H7 (cell line): ENCODE results near the gene PTRHD1. TPM values are rescaled to one million over a fixed set of nuclear protein-coding genes. Genes with fewer than 3 reads are reported as not detected.

Source experiments
- DNase-seq: peaks from one replicate; pipeline ENCODE4 v3.0.0; 2012
- H3K27me3 ChIP-seq: 2 replicates; pipeline ENCODE4 v1.6.0; 2011; ENCODE audit warnings: mild to moderate bottlenecking, low read length; ENCODE audit not compliant: control insufficient read depth, insufficient read depth
- H3K36me3 ChIP-seq: replicated peaks from 2 replicates; pipeline ENCODE4 v1.5.1; 2011; ENCODE audit warnings: low read length; ENCODE audit not compliant: control insufficient read depth, insufficient read depth
- H3K4me3 ChIP-seq: 2 replicates; pipeline ENCODE4 v1.5.1; 2011; ENCODE audit warnings: low read depth, mild to moderate bottlenecking, control low read depth, low read length, moderate library complexity; ENCODE audit not compliant: insufficient read depth
- total RNA-seq: library from RNA; depleted of rRNA; stranded (reverse); fragments of >200 nt; shearing (Covaris generic); gene quantifications from 2 replicates; pipeline ENCODE4 v1.2.3, GENCODE V29; 2014

Gene PTRHD1
- total RNA-seq, 1 experiment from 2014 or later: 31.4 TPM

DNA sequence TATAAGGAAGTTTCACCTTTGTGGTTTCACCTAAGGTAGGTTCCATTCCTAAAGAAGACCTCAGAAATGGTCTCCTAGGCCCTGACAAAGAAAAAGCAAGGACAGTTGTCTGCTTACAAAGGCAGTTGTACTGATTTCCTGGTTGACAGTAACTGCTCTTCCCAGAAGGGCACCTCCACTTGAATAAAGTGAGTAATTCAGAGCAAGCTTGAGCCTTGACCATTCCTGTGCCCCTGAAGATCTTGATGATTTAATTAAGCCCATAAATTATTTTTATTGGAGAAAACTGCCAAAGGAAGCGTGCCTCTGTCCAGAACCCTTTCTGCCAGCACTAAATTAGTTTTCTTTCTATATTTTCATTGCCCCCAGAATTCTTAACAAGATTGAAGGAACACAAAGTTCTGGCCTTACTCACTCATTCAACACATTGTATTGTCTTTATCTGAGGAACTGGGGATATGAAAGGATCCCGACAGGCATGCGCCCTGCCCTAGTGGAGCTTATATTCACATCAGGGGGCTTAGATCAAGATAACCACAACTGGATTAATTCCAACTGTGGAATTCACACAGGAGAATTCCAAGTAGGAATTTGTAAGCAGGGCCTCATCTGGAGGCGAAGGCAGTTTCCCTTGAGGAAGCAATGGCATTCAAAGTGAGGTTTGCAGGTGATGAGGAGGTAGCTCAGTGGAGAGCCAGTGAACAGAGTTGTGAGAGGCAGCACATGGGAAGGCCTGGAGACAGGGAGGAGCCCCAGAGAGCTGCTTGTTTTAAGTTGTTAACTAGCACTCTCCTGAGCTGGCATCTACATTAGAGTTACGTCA lies 21.2 kb downstream of the PTRHD1 start:
- no peak overlapping the region for H3K4me3 ChIP-seq
- H3K36me3 ChIP-seq: no peaks in the 10 kb centered on the region
- DNase-seq: no peak
- no peaks in the 10 kb centered on the region for H3K27me3 ChIP-seq

DNA sequence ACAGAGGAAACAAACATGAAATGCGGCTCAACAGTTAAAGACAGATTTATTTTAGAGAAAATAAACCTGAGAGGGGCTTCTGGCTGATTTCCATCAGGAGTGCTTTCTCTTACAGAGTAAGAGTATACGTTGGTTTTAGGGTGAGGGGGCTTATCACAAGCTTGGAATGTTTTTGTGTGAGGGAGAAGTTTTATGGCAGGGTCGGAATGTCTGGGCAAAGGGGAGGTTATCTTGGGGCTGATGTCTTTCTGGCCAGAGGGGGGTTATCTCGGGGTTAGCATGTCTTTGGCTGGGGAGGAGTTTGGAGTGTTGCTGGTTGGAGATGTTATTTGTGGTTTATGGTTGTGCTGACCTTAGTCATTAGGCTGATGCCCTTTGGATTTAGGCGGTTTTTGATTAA lies 22.1 kb downstream of the PTRHD1 start:
- DNase-seq: no peak
- Histone ChIP-seq H3K36me3 (no peaks in the 10 kb centered on the region), H3K4me3 (no peak overlapping the region), H3K27me3 (no peaks in the 10 kb centered on the region)

DNA sequence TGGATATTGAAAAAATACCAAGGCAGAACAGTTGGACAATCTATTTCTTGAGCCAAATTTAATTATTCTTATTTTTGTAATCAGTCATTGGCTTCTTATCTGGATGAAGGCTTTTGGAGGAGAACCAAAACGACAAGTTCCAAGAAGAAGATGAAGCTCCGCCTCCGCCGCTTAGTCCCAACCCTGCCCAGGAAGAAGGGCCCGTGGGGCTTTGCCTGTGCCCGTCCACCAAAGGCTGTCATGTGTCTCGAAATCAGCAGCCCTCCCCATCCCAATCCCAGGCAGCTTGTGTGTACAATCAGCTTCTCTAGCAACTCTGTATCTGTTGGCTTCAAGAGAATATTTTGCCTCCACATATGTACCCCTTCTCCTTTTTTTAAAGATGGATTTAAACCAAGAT lies 24.6 kb downstream of the PTRHD1 start:
- H3K27me3 ChIP-seq: no peaks in the 10 kb centered on the region
- no peaks in the 10 kb centered on the region; the same call in 1 of the 2 replicates for H3K36me3 ChIP-seq
- no peak for DNase-seq

DNA sequence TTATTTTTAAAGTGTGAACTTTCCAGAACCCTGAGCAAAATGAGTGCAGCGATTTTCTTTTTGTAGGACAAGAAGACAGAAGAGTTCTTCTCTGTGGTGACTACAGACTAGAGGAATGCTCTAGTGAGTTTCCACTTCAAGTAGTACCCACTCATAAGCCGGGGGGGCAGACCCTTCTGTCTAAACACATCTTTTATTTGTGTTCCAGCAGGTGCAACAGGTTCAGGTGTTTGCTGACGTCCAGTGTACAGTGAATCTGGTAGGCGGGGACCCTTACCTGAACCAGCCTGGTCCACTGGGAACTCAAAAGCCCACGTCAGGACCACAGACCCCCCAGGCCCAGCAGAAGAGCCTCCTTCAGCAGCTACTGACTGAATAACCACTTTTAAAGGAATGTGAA lies 25.2 kb downstream of the PTRHD1 start:
- Histone ChIP-seq H3K4me3 (no peak overlapping the region), H3K27me3 (no peaks in the 10 kb centered on the region), H3K36me3 (no peaks in the 10 kb centered on the region; the same call in 1 of the 2 replicates)
- no peak for DNase-seq

More for the DNA sequence above, 24.6 kb downstream of the PTRHD1 start:
- H3K4me3 ChIP-seq: no peak overlapping the region

DNA sequence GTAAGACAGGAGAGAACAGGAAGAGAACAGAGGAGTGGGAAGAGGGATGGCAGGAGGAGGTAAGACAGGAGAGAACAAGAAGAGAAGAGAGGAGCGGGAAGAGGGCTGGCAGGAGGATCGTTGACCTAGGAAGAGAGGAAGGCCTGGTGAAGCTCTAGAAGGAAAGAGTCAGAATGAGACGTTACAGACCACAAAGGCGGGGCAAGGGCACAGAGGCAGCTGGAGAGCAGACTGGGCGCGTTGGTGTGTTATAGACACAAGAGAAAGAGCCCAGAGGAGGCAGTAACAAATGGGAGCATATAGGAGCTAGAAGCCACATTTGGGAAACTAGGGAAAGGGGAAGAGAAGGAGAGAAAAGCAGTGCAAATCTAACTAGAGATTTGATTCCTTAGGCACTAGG lies 26.6 kb downstream of the PTRHD1 start:
- DNase-seq: no peak
- Histone ChIP-seq H3K36me3 (no peaks in the 10 kb centered on the region; the same call in 1 of the 2 replicates), H3K27me3 (no peaks in the 10 kb centered on the region), H3K4me3 (no peak overlapping the region)

DNA sequence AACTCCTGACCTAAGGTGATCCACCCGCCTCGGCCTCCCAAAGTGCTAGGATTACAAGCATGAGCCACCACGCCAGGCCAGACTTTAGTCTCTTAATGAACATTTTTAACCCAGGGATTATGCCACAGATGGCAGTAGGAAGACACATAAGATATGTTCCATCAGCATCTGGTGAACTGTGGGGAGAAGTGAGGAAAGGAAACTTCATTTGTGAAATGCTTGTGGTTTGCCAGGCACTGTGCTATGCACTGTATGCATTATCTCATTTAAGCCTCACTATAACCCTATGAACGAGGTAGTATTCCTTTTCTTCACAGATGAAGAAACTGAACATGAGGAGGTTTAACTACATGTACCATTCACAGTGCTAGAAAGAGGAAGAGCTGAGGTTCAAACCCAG lies 29.3 kb downstream of the PTRHD1 start:
- no peak overlapping the region for H3K4me3 ChIP-seq
- H3K27me3 ChIP-seq: no peaks in the 10 kb centered on the region
- no peak for DNase-seq
- H3K36me3 ChIP-seq: no peaks in the 10 kb centered on the region; the same call in 1 of the 2 replicates

DNA sequence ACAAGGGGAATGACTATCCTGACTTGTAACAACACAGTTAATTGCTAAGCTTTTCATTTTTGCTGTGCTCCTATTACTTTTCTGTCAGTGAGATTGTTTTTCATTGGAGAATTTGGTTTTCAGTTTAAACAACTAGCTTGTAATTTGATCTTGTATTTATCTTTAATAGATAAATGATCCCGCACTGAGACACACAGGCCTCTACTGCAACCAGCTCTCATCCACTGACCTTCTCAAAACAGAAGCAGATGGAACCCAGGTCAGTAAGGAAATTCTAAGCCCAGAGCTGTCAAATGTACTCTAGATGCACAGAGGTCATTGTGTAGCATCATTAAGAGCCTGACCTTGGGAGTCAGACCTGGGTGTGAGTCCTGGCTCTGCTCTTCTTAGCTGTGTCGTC lies 30.7 kb downstream of the PTRHD1 start:
- Histone ChIP-seq H3K36me3 (peaks cover 1% of the 10 kb centered on the region), H3K4me3 (no peak overlapping the region), H3K27me3 (no peaks in the 10 kb centered on the region)
- no peak for DNase-seq

DNA sequence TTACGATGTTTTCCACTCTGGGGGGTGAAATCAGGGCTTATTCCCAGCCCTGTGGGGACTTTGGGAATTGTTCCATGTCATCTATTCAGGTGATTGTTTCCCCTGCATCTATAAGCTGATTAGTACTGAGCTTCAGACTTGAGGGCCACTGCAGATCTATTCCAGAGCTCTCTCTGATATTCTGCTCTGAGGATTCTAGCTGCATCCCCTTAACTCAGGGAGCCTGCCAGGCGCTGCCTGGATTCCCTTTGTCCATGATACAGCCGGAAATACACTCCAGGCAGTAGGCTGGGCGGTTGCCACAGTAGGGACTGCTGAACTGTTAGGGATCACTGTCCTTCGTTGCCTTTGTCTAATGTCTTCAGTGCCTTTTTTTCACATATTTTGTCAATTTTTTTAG lies 31.3 kb downstream of the PTRHD1 start:
- no peak for DNase-seq
- Histone ChIP-seq H3K4me3 (no peak overlapping the region), H3K36me3 (peaks cover 1% of the 10 kb centered on the region), H3K27me3 (no peaks in the 10 kb centered on the region)

DNA sequence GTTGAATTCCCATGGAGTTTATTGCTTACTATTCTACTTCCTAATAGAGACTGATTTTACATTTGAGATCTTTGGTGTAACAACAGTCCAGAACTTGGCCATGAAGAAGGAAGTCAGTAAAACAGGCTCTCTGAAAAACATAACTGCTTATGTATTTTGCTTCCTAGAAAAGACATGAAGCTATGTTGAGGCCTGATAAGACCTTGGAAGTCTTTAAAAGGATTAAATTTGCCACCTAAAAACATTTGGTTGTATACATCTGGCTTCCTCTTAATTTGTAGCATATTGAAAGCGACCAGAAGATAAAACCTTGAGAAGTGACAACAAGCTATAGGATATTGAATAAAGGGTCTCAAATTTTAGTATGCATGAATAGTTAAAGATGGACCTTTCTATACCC lies 36.4 kb downstream of the PTRHD1 start:
- DNase-seq: no peak
- Histone ChIP-seq H3K4me3 (no peak overlapping the region), H3K27me3 (no peaks in the 10 kb centered on the region), H3K36me3 (peaks cover 1% of the 10 kb centered on the region)

DNA sequence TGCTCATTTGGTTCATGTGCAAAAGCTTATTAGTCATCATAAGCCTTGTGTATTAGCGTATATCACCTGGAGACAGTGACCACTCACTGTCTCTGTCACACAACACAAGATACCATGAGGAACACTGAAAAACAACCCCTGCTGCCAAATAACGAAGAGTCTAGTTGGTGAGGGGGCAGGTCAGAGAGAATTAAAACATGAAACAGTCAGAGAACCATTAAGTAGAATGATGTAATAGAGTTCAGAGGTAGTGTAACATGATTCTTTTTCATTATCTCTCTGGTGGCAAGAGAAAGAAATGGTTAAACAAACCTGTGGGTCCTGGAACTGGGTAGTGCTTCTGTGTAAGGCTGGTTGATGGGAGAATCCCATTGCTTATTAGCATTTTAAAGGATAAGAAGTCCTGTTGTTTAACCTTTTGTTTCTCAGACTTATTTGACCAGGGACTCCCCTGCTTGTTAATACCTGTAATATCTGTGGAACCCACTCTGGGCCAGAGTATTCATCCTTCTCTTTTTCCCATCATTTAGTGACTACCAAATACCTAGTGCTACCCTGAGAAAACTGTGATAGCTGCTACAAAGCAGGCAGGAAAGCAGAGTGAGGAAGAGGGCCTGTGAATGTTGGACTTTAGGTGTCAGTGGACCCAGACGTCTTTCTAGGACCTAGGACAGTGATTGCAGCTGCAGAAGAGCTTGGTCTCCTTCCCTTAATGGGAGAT lies 38.0 kb downstream of the PTRHD1 start:
- H3K4me3 ChIP-seq: no peak overlapping the region
- no peak for DNase-seq
- H3K36me3 ChIP-seq: peaks cover 1% of the 10 kb centered on the region
- H3K27me3 ChIP-seq: no peaks in the 10 kb centered on the region

DNA sequence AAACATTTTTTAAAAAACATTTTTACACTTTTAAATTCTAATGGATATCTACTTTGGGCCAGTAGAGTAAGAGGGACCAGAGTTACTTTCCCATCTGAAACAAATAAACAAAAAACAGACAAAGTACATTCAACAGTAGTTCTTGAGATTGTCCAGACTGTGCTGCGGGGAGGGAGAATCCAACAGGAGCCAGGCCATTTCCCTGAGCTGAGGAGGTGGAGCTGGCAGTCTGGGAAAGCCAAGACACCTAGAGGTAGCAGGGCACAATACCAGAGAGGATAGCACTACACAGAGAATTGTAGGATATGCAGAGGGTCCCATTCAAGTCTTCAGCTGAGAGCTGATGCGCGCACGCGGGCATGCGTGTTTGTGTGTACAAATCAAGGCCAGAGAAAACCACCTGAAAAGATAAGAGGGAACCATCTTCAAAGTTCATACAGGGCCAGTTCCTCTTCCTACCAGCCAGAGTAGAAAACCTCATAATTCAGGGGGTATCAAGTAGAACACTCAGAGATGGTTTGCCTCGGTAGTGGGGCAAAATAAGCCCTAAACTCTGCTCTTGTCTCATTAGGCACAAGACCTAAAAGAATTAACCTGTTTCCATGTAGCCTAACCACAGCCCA lies 44.0 kb downstream of the PTRHD1 start:
- H3K4me3 ChIP-seq: no peak overlapping the region
- H3K27me3 ChIP-seq: no peaks in the 10 kb centered on the region
- peak; percentile 51 for DNase-seq
- no peaks in the 10 kb centered on the region for H3K36me3 ChIP-seq

DNA sequence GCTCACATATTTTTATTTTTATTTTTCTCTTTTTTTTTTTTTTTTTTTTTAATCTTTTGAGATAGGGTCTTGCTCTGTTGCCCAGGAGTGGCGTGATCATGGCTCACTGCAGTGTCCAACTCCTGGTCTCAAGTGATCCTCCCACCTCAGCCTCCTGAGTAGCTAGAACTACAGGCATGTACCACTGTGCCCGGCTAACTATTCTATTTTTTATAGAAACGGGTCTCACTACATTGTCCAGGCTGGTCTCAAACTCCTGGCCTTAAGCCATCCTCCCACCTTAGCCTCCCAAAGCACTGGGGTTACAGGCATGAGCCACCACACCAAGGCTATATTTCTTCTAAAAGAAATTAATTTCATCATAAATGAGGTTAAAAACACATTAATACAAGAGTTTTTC lies 45.9 kb downstream of the PTRHD1 start:
- H3K27me3 ChIP-seq: no peaks in the 10 kb centered on the region
- no peaks in the 10 kb centered on the region for H3K36me3 ChIP-seq
- H3K4me3 ChIP-seq: no peak overlapping the region
- DNase-seq: no peak

DNA sequence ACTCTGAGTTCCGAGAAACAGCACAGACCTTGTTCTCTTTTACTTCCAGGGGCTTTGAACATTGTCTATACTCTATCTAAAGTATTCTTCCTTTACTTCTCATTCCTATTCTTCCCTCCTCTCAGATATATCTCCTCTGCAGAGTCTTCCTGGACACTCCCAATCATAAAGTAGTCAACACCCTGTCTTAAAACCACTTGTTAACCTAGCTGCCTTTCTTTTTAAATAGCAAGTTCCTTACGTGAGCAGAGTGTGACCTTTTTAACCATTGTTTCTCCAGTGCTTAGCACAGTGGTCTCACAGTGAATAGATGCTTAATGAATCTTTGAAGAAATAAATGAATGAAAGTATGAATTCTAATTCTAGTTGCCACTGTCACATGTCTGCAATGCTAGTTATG lies 47.4 kb downstream of the PTRHD1 start:
- Histone ChIP-seq H3K36me3 (no peaks in the 10 kb centered on the region), H3K4me3 (no peak overlapping the region), H3K27me3 (no peaks in the 10 kb centered on the region)
- no peak for DNase-seq

DNA sequence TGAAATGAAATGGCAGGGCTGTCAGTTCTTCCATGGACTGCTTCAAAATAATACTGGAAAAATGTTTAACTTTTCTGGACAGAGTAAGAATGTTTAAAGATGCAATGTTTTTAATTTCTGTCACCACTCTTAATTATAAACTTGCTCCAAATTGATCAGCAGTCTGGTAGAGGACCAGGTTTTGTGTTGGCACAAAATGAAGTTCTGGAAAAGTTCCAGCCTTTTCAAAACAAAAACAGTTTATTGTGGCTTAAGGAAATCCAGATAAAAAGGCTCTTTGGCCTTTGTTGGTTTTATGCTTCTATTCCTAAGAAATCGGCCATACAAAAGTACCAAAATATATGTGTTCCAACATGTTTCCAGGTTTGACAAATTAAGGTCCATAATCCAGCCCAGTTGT lies 48.8 kb downstream of the PTRHD1 start:
- no peak for DNase-seq
- H3K4me3 ChIP-seq: no peak overlapping the region
- H3K27me3 ChIP-seq: no peaks in the 10 kb centered on the region

DNA sequence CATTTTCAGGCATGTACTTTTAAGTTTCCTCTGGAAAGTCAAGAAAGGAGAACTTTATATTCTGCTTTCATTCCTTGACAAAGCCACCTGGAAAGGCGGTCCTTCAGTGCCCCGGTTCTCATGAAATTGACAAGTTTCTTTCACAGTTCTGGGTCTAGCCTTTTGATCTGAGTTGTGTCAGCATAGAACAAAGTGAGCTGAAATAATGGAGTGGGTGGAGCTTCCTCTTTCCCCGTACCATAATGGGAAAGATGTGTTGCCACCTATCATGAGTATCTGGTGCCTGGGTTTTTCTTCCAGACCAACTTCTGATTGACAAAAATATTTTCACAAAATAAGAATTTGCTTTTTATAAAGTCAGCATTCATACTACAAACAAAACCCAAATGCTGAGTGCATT lies 49.3 kb downstream of the PTRHD1 start:
- no peak overlapping the region for H3K4me3 ChIP-seq
- DNase-seq: no peak
- H3K36me3 ChIP-seq: no peaks in the 10 kb centered on the region
- no peaks in the 10 kb centered on the region for H3K27me3 ChIP-seq

More for the DNA sequence above, 48.8 kb downstream of the PTRHD1 start:
- no peaks in the 10 kb centered on the region for H3K36me3 ChIP-seq
